IPS-NIHi7 (cell line): ENCODE measurements around the gene GHRHR.

Experiments used
- DNase-seq: peaks from one replicate; pipeline ENCODE4 v3.0.0; 2012; ENCODE audit warnings: mixed read lengths; ENCODE audit errors: extremely low spot score

Gene GHRHR

GRCh38 chr7:30968294-30968693 lies 4.5 kb downstream of the GHRHR start:
- no peak for DNase-seq

DNA sequence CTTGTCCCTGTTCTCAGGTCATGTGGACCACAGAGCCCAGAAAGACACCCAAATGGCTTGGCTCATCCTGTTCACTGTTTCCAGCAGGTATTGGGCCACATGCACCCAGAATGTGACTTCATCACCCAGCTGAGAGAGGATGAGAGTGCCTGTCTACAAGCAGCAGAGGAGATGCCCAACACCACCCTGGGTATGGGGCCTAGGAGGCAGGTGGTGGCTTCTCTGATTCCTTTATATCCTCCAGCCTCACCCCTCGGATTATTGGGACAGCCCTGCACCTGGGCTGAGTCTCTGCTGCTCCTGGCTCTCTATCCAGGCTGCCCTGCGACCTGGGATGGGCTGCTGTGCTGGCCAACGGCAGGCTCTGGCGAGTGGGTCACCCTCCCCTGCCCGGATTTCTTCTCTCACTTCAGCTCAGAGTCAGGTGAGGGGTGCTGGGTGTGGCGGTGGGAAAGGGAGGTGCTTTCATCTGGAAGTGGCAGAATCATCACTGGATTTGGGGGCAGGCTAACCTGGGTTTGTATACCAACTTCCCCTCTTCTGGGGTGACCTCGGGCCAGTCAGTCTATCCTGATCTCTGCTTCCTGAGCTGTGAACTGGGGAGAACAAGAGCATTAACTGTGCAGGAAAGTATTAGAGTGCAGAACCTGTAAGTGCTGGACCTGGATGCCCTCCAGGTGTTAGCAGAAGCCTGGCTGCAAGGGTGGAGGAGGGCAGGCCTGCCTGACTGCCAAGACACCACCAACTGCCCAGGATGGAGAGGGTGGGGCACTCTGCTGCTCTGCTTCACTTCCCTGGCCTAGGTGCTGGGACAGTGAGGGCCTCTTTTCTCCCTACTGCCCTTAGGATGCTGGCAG lies 5.2 kb downstream of the GHRHR start:
- peak; percentile 5 for DNase-seq

- DNase-seq, result no peak
Observed at GRCh38 chr7:30969604-30969970, 5.8 kb downstream of the GHRHR start.

GRCh38 chr7:30970074-30970473 lies 6.3 kb downstream of the GHRHR start:
- no peak for DNase-seq

GRCh38 chr7:30970594-30971094 lies 6.9 kb downstream of the GHRHR start:
- DNase-seq, result peak; percentile 68

GRCh38 chr7:30971440-30971839 lies 7.7 kb downstream of the GHRHR start:
- DNase-seq, result no peak

DNA sequence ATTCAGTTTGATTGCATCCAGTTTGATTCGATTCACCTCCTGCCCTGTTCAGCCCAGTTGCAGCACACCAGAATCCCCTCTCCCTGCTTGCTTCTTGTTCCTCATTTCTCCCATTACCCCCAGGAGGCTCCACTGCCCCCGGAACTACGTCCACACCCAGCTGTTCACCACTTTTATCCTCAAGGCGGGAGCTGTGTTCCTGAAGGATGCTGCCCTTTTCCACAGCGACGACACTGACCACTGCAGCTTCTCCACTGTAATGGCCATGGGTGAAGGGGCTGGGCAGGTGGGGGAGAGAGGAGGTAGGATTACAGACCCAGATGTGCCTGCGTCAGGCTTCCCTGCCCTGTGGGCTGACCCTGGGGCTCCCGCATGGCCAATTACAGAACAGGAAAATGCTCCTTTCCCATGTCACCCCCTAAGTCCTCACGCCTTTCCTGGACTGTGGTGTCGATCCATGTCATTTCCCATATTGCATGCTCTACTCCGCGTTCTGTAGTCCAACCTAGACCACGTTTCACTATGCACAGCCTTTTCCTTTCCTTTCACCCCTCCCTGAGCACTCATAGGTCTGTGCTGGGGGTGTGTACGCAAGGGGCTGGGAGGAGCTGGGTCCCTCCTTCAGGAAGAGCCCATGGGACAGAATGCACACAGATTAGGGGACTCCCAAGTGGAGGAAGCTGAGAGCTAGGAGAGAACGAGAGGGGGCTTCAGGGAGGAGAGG lies 8.2 kb downstream of the GHRHR start:
- no peak for DNase-seq

DNA sequence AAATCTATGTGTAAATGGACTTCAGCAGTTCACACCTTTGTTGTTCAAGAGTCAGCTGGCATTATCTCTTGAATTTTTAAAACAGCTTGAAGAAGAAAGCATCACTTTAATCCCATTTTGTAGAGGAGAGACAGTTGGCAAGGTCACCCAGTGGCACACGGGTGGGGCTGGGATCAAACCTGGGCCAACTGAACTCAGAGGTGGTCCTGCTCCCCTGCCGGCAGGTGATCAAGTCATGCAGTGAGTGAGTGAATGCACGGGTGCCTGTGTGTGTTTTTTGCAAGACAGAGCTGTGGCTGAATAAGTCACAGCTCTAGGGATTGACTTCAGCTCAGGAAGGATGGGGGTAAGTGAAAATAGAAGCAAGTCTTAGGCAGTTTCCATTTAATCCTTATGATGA lies 9.5 kb downstream of the GHRHR start:
- DNase-seq, result no peak

- no peak for DNase-seq
Observed at GRCh38 chr7:30973791-30974604, 10.2 kb downstream of the GHRHR start.

DNA sequence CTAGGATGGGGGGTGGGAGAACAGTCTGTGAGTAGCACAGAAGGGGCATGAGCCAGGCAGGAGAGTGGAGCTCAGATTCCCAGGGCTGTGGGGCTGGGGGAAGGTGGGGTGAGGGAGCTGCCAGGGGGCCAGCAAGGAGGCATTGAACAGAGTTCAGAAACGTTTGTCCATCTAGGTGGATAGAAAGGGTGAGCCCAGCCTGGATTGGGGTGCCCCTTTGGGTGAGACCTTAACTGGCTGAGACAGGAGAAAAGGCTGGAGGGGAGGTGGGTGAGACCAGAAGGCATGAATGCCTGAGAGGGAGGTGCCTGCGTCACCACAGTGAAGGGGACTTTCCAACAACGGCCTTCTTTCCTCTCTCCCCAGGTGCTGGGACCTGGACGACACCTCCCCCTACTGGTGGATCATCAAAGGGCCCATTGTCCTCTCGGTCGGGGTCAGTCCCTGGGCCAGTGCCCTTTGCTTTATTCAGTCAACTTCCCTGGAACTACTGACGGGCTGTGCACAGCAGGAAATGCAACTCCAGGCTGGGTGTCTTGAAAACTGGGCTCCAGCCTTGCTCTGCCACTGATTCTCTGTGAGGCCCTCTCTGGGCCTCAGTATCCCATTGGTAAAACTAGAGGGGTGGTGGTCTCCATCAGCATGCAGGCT lies 11.0 kb downstream of the GHRHR start:
- DNase-seq, result peak; percentile 88

GRCh38 chr7:30975256-30975899 lies 11.6 kb downstream of the GHRHR start:
- no peak for DNase-seq

- DNase-seq, result no peak
Observed at GRCh38 chr7:30976381-30976780, 12.6 kb downstream of the GHRHR start.

DNA sequence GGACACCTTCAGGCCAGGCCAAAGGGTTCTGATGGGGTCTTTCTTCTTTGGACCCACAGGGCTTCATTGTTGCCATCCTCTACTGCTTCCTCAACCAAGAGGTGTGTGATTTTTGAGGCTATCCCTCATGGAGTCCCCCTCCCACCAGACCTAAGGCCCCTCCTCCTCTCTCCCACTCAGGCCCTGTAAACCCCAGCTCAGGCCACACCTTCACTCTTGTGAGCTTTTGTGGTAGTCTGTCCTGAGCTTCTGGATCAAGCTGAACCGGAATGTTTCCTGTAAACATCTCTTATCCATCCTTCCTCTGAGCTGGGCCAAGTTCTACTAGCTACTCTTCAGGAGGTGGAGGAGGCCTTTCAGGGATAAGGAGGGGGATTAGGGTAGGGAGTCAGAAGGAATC lies 13.5 kb downstream of the GHRHR start:
- no peak for DNase-seq

- DNase-seq, result peak; percentile 71
Observed at GRCh38 chr7:30977896-30978564, 14.3 kb downstream of the GHRHR start.

DNA sequence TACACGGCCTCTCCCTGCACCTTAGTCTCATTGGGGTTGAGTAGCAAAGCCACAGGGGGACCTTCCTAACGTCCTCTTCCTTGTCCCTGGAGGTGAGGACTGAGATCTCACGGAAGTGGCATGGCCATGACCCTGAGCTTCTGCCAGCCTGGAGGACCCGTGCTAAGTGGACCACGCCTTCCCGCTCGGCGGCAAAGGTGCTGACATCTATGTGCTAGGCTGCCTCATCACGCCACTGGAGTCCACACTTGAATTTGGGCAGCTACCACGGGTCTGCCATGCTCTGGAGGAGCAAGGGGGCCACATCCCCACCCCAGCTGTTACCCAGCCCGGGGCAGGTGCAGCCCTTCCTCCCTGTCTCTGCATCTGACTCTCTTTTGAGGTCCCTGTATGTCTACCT lies 15.3 kb downstream of the GHRHR start:
- DNase-seq, result no peak

- DNase-seq, result no peak
Observed at GRCh38 chr7:30980194-30980593, 16.4 kb downstream of the GHRHR start.

- no peak for DNase-seq
Observed at GRCh38 chr7:30980751-30981150, 17.0 kb downstream of the GHRHR start.

DNA sequence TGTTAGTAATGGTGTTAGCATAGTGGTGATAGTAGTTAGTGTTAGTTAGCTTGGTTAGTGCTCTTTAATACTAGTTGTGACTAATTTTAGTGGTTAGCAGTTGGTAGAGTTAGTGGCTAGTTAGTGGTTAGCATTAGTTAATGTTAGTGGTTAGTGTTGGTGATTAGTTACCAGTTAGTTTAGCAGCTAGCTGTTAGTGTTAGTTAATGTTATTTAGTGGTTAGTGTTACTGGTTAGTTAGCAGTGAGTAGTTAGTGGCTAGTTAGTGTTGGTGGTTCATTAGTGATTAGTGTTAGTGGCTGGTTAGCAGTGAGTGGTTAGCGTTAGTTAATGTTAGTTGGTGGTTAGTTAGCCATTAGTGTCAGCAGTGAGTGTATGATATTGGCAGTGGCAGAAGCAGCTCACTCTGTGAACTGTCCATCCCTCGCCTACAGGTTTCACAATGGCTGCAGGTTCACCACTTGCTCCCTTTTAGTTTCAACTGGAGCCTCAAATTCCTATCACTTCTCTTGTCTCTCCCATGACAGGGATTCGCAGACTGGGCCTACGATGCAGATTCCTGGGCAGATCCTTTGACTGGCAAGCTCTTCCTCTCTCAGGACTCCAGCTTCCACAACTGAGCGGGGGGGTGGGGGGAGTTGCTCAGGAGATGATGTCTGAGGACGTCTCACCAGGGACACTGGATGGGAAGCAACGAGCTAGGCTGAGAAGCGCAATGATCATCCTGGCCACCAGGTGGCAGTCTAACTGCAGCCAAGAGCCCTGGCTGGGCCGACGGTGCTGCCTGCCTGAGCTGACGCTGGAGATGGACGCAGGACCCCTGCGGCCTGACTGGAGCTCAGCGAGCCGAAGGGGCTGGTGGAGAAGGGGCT lies 19.5 kb downstream of the GHRHR start:
- DNase-seq, result peak; percentile 90

DNA sequence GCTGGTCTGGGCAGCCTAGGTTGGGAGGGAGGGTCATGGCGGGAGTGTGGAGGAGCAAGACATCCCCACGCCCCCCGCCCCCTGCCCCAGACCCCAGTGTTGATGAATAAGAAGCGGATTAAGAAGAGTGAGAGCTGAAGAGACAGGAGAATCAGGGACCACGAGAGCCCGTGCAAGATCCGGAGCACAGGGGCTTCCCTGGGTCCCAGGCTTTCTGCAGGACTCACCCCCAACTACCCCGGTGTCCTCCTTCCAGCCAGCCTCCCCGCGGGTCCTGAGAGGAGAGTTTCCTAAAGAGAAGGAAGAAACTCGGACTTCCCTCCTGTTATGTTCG lies 20.1 kb downstream of the GHRHR start:
- no peak for DNase-seq
